HCT116 (cell line): ENCODE data around the gene KCNAB2.

Experiments
- CEBPB ChIP-seq: IDR thresholded peaks from 2 replicates; pipeline ENCODE4 v1.6.1; 2012; ENCODE audit warnings: low read depth
- CTCF ChIP-seq, 3 experiments: fragments of 200-600 bp in 1 of 3; sonication (generic) in 1 of 3; IDR thresholded peaks in 2 of 3; conservative IDR thresholded peaks in 1 of 3; 2 replicates each; pipeline ENCODE4 v1.5.1; 2012 to 2017; ENCODE audit warnings: low read depth in 2 of 3, low read length in 2 of 3, antibody characterized with exemption in 1 of 3, borderline replicate concordance in 1 of 3, control low read depth in 1 of 3, mild to moderate bottlenecking in 1 of 3, mixed read lengths in 1 of 3, mixed run types in 1 of 3, moderate library complexity in 1 of 3; ENCODE audit not compliant: insufficient read depth in 1 of 3
- ELF1 ChIP-seq: IDR thresholded peaks from 2 replicates; pipeline ENCODE4 v1.6.1; 2012; ENCODE audit warnings: low read depth, borderline replicate concordance
- EZH2 ChIP-seq: fragments of 200-600 bp; sonication (generic); IDR thresholded peaks from 2 replicates; pipeline ENCODE4 v1.6.1; 2017; ENCODE audit warnings: antibody characterized with exemption, mixed run types
- EZH2phosphoT487 ChIP-seq: fragments of 200-600 bp; IDR thresholded peaks from 2 replicates; pipeline ENCODE4 v1.6.1; 2018; ENCODE audit warnings: antibody characterized with exemption, borderline replicate concordance
- POLR2A ChIP-seq: IDR thresholded peaks from 2 replicates; pipeline ENCODE4 v1.7.0; 2011; ENCODE audit warnings: borderline replicate concordance; ENCODE audit not compliant: insufficient read depth, insufficient read length; ENCODE audit errors: extremely low read depth
- TCF7L2 ChIP-seq: IDR thresholded peaks from 2 replicates; pipeline ENCODE4 v1.7.0; 2011; ENCODE audit warnings: borderline replicate concordance, inconsistent platforms; ENCODE audit not compliant: insufficient read depth, insufficient read length; ENCODE audit errors: extremely low read depth
- ZFX ChIP-seq: fragments of 450-650 bp; IDR thresholded peaks from 2 replicates; pipeline ENCODE4 v1.6.1; 2017
- TF ChIP-seq, protein P1 (sequence below): IDR thresholded peaks from 2 replicates; pipeline ENCODE4 v1.6.1; 2012; ENCODE audit warnings: low read depth

GRCh38 chr1:5998906-5999301 lies 46.8 kb upstream of the KCNAB2 start:
- TF ChIP-seq POLR2A (no peak), CTCF (IDR thresholded peaks at IDR 0.05 in 2 of 3, conservative IDR thresholded peaks at IDR 0.05 in 1 of 3; ENCODE audit: borderline replicate concordance in 1 of 3, insufficient read depth in 1 of 3, low read depth in 2 of 3, low read length in 2 of 3) (no peak), TCF7L2 (no peak), ELF1 (no peak), CEBPB (no peak), ZFX (no peak), EZH2 (no peak), EZH2phosphoT487 (no peak)
- TF ChIP-seq, protein P1, sequence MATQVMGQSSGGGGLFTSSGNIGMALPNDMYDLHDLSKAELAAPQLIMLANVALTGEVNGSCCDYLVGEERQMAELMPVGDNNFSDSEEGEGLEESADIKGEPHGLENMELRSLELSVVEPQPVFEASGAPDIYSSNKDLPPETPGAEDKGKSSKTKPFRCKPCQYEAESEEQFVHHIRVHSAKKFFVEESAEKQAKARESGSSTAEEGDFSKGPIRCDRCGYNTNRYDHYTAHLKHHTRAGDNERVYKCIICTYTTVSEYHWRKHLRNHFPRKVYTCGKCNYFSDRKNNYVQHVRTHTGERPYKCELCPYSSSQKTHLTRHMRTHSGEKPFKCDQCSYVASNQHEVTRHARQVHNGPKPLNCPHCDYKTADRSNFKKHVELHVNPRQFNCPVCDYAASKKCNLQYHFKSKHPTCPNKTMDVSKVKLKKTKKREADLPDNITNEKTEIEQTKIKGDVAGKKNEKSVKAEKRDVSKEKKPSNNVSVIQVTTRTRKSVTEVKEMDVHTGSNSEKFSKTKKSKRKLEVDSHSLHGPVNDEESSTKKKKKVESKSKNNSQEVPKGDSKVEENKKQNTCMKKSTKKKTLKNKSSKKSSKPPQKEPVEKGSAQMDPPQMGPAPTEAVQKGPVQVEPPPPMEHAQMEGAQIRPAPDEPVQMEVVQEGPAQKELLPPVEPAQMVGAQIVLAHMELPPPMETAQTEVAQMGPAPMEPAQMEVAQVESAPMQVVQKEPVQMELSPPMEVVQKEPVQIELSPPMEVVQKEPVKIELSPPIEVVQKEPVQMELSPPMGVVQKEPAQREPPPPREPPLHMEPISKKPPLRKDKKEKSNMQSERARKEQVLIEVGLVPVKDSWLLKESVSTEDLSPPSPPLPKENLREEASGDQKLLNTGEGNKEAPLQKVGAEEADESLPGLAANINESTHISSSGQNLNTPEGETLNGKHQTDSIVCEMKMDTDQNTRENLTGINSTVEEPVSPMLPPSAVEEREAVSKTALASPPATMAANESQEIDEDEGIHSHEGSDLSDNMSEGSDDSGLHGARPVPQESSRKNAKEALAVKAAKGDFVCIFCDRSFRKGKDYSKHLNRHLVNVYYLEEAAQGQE: no peak
